HepG2 (cell line): ENCODE measurements around the gene CDK9. TPM values are rescaled to one million over a fixed set of nuclear protein-coding genes. Genes with fewer than 3 reads are reported as not detected.

Experiments used
- HNF1A ChIP-seq, 2 experiments: sonication (generic) in 1 of 2; formaldehyde crosslinking in 1 of 2; IDR thresholded peaks; 2 replicates each; pipeline versions ENCODE4 v1.4.0 to v1.6.1; 2016 to 2020; ENCODE audit warnings: borderline replicate concordance in 1 of 2, low read depth in 1 of 2, mild to moderate bottlenecking in 1 of 2, missing genetic modification reagents in 1 of 2
- HNF1B ChIP-seq: sonication (generic); formaldehyde crosslinking; IDR thresholded peaks from 2 replicates; pipeline ENCODE4 v1.5.1; 2020; ENCODE audit warnings: mild to moderate bottlenecking, moderate library complexity, missing genetic modification reagents
- LRRFIP1 ChIP-seq: sonication (generic); formaldehyde crosslinking; conservative IDR thresholded peaks from 2 replicates; pipeline ENCODE4 v1.4.0; 2020; ENCODE audit warnings: missing genetic modification reagents
- NFKB2 ChIP-seq: sonication (generic); formaldehyde crosslinking; IDR thresholded peaks from 2 replicates; pipeline ENCODE4 v1.4.0; 2020; ENCODE audit warnings: missing genetic modification reagents, borderline replicate concordance
- PATZ1 ChIP-seq: sonication (generic); formaldehyde crosslinking; IDR thresholded peaks from 2 replicates; pipeline ENCODE4 v1.4.0; 2020; ENCODE audit warnings: missing genetic modification reagents
- PHF20 ChIP-seq: sonication (generic); formaldehyde crosslinking; IDR thresholded peaks from 2 replicates; pipeline ENCODE4 v1.5.0; 2020; ENCODE audit warnings: mild to moderate bottlenecking, missing genetic modification reagents
- POLR2A ChIP-seq, 2 experiments: IDR thresholded peaks; 2 replicates each; pipeline ENCODE4 v1.6.1; 2011; ENCODE audit warnings: low read depth in 2 of 2, low read length in 2 of 2, mild to moderate bottlenecking in 1 of 2, moderate library complexity in 1 of 2; ENCODE audit not compliant: insufficient read depth in 1 of 2
- YEATS4 ChIP-seq: sonication (generic); formaldehyde crosslinking; IDR thresholded peaks from 2 replicates; pipeline ENCODE4 v1.4.0; 2020; ENCODE audit warnings: missing genetic modification reagents, borderline replicate concordance
- YY1 ChIP-seq: IDR thresholded peaks from 2 replicates; pipeline ENCODE4 v1.6.1; 2011; ENCODE audit warnings: low read length, low read depth, moderate library complexity, mild to moderate bottlenecking; ENCODE audit not compliant: insufficient read depth, insufficient replicate concordance
- ZBTB25 ChIP-seq: IDR thresholded peaks from 2 replicates; pipeline ENCODE4 v1.6.1; 2018; ENCODE audit warnings: missing genetic modification reagents
- ZBTB38 ChIP-seq: sonication (generic); formaldehyde crosslinking; IDR thresholded peaks from 2 replicates; pipeline ENCODE4 v1.5.1; 2020; ENCODE audit warnings: mild to moderate bottlenecking, missing genetic modification reagents
- ZNF256 ChIP-seq: sonication (generic); formaldehyde crosslinking; conservative IDR thresholded peaks from 2 replicates; pipeline ENCODE4 v1.4.0; 2020; ENCODE audit warnings: missing genetic modification reagents
- ZNF558 ChIP-seq: sonication (generic); formaldehyde crosslinking; IDR thresholded peaks from 2 replicates; pipeline ENCODE4 v1.9.0; 2022; ENCODE audit warnings: mild to moderate bottlenecking, missing genetic modification reagents, borderline replicate concordance
- ZNF576 ChIP-seq: sonication (generic); formaldehyde crosslinking; IDR thresholded peaks from 2 replicates; pipeline ENCODE4 v1.4.0; 2020; ENCODE audit warnings: mild to moderate bottlenecking, missing genetic modification reagents
- ZNF891 ChIP-seq: sonication (generic); formaldehyde crosslinking; IDR thresholded peaks from 2 replicates; pipeline ENCODE4 v1.5.0; 2020; ENCODE audit warnings: mild to moderate bottlenecking, missing genetic modification reagents
- polyA plus RNA-seq, 8 experiments: library from polyadenylated mRNA; depleted of rRNA in 3 of 8; stranded (reverse) in 7 of 8; unstranded in 1 of 8; fragments of >200 nt; fragmentation: Illumina TruSeq in 4 of 8; extraction: Trizol in 4 of 8; gene quantifications; 2 replicates each; pipeline versions ENCODE4 v1.2.1 to v1.2.3, GENCODE V29; 2011 to 2016; ENCODE audit warnings: low read depth in 4 of 8, missing spikeins in 1 of 8, mixed read lengths in 1 of 8; ENCODE audit not compliant: insufficient read depth in 1 of 8
- total RNA-seq, 5 experiments: library from RNA; depleted of rRNA; stranded (reverse); fragments of >200 nt; fragmentation: Illumina TruSeq; extraction: Trizol; gene quantifications; 2 replicates each; pipeline ENCODE4 v1.2.3, GENCODE V29; 2016; ENCODE audit warnings: low read depth in 1 of 5

The CDK9 gene
- total and polyA plus RNA-seq, 2 of the 13 experiments (the other 11 are each of a cell fraction or from before 2014, with no cell fraction given) = 16.8 to 21.5 TPM

- TF ChIP-seq ZBTB25 (CRISPR knock-in tag) = peak; percentile 49; the same call in 1 of the 2 replicates
- TF ChIP-seq ZNF256 (CRISPR knock-in tag) = peak; percentile 67; the same call in 1 of the 2 replicates
- peak; percentile 29; the same call in 1 of the 2 replicates for TF ChIP-seq ZNF891
- TF ChIP-seq ZBTB38 (CRISPR knock-in tag) = 0 out of 2 replicates have a peak, but pooled peaks have one; percentile 31
- peak; percentile 61; the same call in 1 of the 2 replicates for TF ChIP-seq ZNF558 (CRISPR knock-in tag)
- peak; percentile 34 for TF ChIP-seq YY1
- TF ChIP-seq POLR2A (IDR thresholded peaks at IDR 0.05; ENCODE audit: insufficient read depth in 1 of 2, low read depth in 2 of 2, low read length in 2 of 2) = no peak; a peak in 1 of 4 replicates
- peak; percentile 52; the same call in 1 of the 2 replicates for TF ChIP-seq PHF20 (CRISPR knock-in tag)
- no peak for TF ChIP-seq HNF1A (IDR thresholded peaks at IDR 0.05; ENCODE audit: low read depth)
- TF ChIP-seq HNF1A (CRISPR knock-in tag; IDR thresholded peaks at IDR 0.05; ENCODE audit: borderline replicate concordance) = no peak
- TF ChIP-seq NFKB2 (CRISPR knock-in tag) = peak; percentile 57
- TF ChIP-seq LRRFIP1 (CRISPR knock-in tag) = no peak
- 0 out of 2 replicates have a peak, but pooled peaks have one; percentile 17 for TF ChIP-seq HNF1B (CRISPR knock-in tag)
- peak; percentile 80 for TF ChIP-seq PATZ1 (CRISPR knock-in tag)
- peak; percentile 47 for TF ChIP-seq YEATS4
- no peak for TF ChIP-seq ZNF576 (CRISPR knock-in tag)
These were observed at the start of gene CDK9 (continued) for GRCh38 chr9:127785933-127786772.
